ENCODE data around the gene ATP5ME. TPM values are rescaled to one million over a fixed set of nuclear protein-coding genes. Genes with fewer than 3 reads are reported as not detected.
"Not testable (repeated sequence)": the region's sequence is repeated elsewhere in the genome, so short reads cannot be mapped to it uniquely, and the experiment has no call there.

The ATP5ME gene
- polyA plus RNA-seq, 4 donors = 447 to 1,305 (median 893) TPM

- H3K36me3 ChIP-seq (ENCODE audit: control insufficient read depth in 3 of 3, insufficient read depth in 2 of 3, low read depth in 1 of 3, low read length in 3 of 3); H3K27ac ChIP-seq (ENCODE audit: low read depth in 1 of 3, low read length in 2 of 3); H3K27me3 ChIP-seq (ENCODE audit: control insufficient read depth in 3 of 3, insufficient read depth in 3 of 3, low read length in 3 of 3); FAIRE-seq; H3K4me1 ChIP-seq (ENCODE audit: control insufficient read depth in 3 of 3, insufficient read depth in 2 of 3, low read depth in 1 of 3, low read length in 2 of 3); H3K4me3 ChIP-seq (ENCODE audit: low read depth in 1 of 3, low read length in 3 of 3); DNase-seq: not testable (repeated sequence)
- WGBS, 3 donors = 89 to 93% (median 92%) methylated on average over 37 to 46 of the region's 46 CpGs
- peaks cover 0 to 13% of the 10 kb centered on the region in 2 donors for H3K9me3 ChIP-seq (ENCODE audit: control insufficient read depth in 2 of 2, insufficient read depth in 1 of 2, low read depth in 1 of 2, low read length in 1 of 2)
Observed at GRCh38 chr4:635066-635835, 38.8 kb downstream of the ATP5ME start.

GRCh38 chr4:634599-634985 is 39.5 kb downstream of the ATP5ME start:
- FAIRE-seq (no peak), DNase-seq (no peak)
- WGBS, 3 donors = 73 to 79% (median 74%) methylated on average over 17 to 23 of the region's 23 CpGs

GRCh38 chr4:633976-634598 is 40.0 kb downstream of the ATP5ME start:
- no peaks in the 10 kb centered on the region for H3K36me3 ChIP-seq (ENCODE audit: control insufficient read depth in 3 of 3, insufficient read depth in 2 of 3, low read depth in 1 of 3, low read length in 3 of 3)
- no peak overlapping the region for H3K4me3 ChIP-seq (ENCODE audit: low read depth in 1 of 3, low read length in 3 of 3)
- no peaks in the 10 kb centered on the region for H3K27me3 ChIP-seq (ENCODE audit: control insufficient read depth in 3 of 3, insufficient read depth in 3 of 3, low read length in 3 of 3)
- FAIRE-seq (no peak), DNase-seq (no peak)
- H3K4me1 ChIP-seq (ENCODE audit: control insufficient read depth in 3 of 3, insufficient read depth in 2 of 3, low read depth in 1 of 3, low read length in 2 of 3) = no peaks in the 10 kb centered on the region
- H3K27ac ChIP-seq (ENCODE audit: low read depth in 1 of 3, low read length in 2 of 3) = no peak overlapping the region
- 63 to 72% (median 68%) methylated on average over 12 to 15 of the region's 15 CpGs for WGBS, 3 donors
- H3K9me3 ChIP-seq (ENCODE audit: control insufficient read depth in 2 of 2, insufficient read depth in 1 of 2, low read depth in 1 of 2, low read length in 1 of 2) = peaks cover 0 to 13% of the 10 kb centered on the region in 2 donors

More at GRCh38 chr4:634599-634985, 39.5 kb downstream of the ATP5ME start:
- Histone ChIP-seq H3K36me3 (ENCODE audit: control insufficient read depth in 3 of 3, insufficient read depth in 2 of 3, low read depth in 1 of 3, low read length in 3 of 3) (no peaks in the 10 kb centered on the region), H3K4me3 (ENCODE audit: low read depth in 1 of 3, low read length in 3 of 3) (no peak overlapping the region), H3K27ac (ENCODE audit: low read depth in 1 of 3, low read length in 2 of 3) (no peak overlapping the region), H3K27me3 (ENCODE audit: control insufficient read depth in 3 of 3, insufficient read depth in 3 of 3, low read length in 3 of 3) (no peaks in the 10 kb centered on the region), H3K9me3 (ENCODE audit: control insufficient read depth in 2 of 2, insufficient read depth in 1 of 2, low read depth in 1 of 2, low read length in 1 of 2) (peaks cover 0 to 13% of the 10 kb centered on the region in 2 donors), H3K4me1 (ENCODE audit: control insufficient read depth in 3 of 3, insufficient read depth in 2 of 3, low read depth in 1 of 3, low read length in 2 of 3) (no peaks in the 10 kb centered on the region)

- Histone ChIP-seq H3K27ac (ENCODE audit: low read depth in 1 of 3, low read length in 2 of 3) (no peak overlapping the region), H3K36me3 (ENCODE audit: control insufficient read depth in 3 of 3, insufficient read depth in 2 of 3, low read depth in 1 of 3, low read length in 3 of 3) (no peaks in the 10 kb centered on the region), H3K9me3 (ENCODE audit: control insufficient read depth in 2 of 2, insufficient read depth in 1 of 2, low read depth in 1 of 2, low read length in 1 of 2) (peaks cover 0 to 13% of the 10 kb centered on the region in 2 donors), H3K4me1 (ENCODE audit: control insufficient read depth in 3 of 3, insufficient read depth in 2 of 3, low read depth in 1 of 3, low read length in 2 of 3) (no peaks in the 10 kb centered on the region), H3K27me3 (ENCODE audit: control insufficient read depth in 3 of 3, insufficient read depth in 3 of 3, low read length in 3 of 3) (no peaks in the 10 kb centered on the region), H3K4me3 (ENCODE audit: low read depth in 1 of 3, low read length in 3 of 3) (no peak overlapping the region)
- 52 to 63% (median 56%) methylated on average over 9 of the region's 9 CpGs for WGBS, 3 donors
- FAIRE-seq = no peak
- DNase-seq = no peak
Observed at GRCh38 chr4:633406-633805, 40.7 kb downstream of the ATP5ME start.

- Histone ChIP-seq H3K4me3 (ENCODE audit: low read depth in 1 of 3, low read length in 3 of 3) (no peak overlapping the region), H3K36me3 (ENCODE audit: control insufficient read depth in 3 of 3, insufficient read depth in 2 of 3, low read depth in 1 of 3, low read length in 3 of 3) (no peaks in the 10 kb centered on the region), H3K9me3 (ENCODE audit: control insufficient read depth in 2 of 2, insufficient read depth in 1 of 2, low read depth in 1 of 2, low read length in 1 of 2) (peaks cover 0 to 13% of the 10 kb centered on the region in 2 donors), H3K27ac (ENCODE audit: low read depth in 1 of 3, low read length in 2 of 3) (no peak overlapping the region), H3K27me3 (ENCODE audit: control insufficient read depth in 3 of 3, insufficient read depth in 3 of 3, low read length in 3 of 3) (no peaks in the 10 kb centered on the region), H3K4me1 (ENCODE audit: control insufficient read depth in 3 of 3, insufficient read depth in 2 of 3, low read depth in 1 of 3, low read length in 2 of 3) (no peaks in the 10 kb centered on the region)
- no peak for FAIRE-seq
- DNase-seq = no peak
- WGBS, 3 donors = 74 to 98% (median 85%) methylated on average over 4 to 6 of the region's 6 CpGs
Observed at GRCh38 chr4:632926-633325, 41.1 kb downstream of the ATP5ME start.

GRCh38 chr4:632196-632790 is 41.8 kb downstream of the ATP5ME start:
- FAIRE-seq (no peak), DNase-seq (no peak)
- WGBS, 3 donors = 86 to 91% (median 89%) methylated on average over 16 of the region's 16 CpGs
- no peak overlapping the region for H3K27ac ChIP-seq (ENCODE audit: low read depth in 1 of 3, low read length in 2 of 3)
- no peak overlapping the region for H3K4me3 ChIP-seq (ENCODE audit: low read depth in 1 of 3, low read length in 3 of 3)
- no peaks in the 10 kb centered on the region for H3K4me1 ChIP-seq (ENCODE audit: control insufficient read depth in 3 of 3, insufficient read depth in 2 of 3, low read depth in 1 of 3, low read length in 2 of 3)
- H3K9me3 ChIP-seq (ENCODE audit: control insufficient read depth in 2 of 2, insufficient read depth in 1 of 2, low read depth in 1 of 2, low read length in 1 of 2) = peaks cover 0 to 13% of the 10 kb centered on the region in 2 donors
- no peaks in the 10 kb centered on the region for H3K36me3 ChIP-seq (ENCODE audit: control insufficient read depth in 3 of 3, insufficient read depth in 2 of 3, low read depth in 1 of 3, low read length in 3 of 3)
- no peaks in the 10 kb centered on the region for H3K27me3 ChIP-seq (ENCODE audit: control insufficient read depth in 3 of 3, insufficient read depth in 3 of 3, low read length in 3 of 3)

GRCh38 chr4:630656-631055 is 43.4 kb downstream of the ATP5ME start:
- FAIRE-seq = no peak
- Histone ChIP-seq H3K27me3 (ENCODE audit: control insufficient read depth in 3 of 3, insufficient read depth in 3 of 3, low read length in 3 of 3) (no peaks in the 10 kb centered on the region), H3K9me3 (ENCODE audit: control insufficient read depth in 2 of 2, insufficient read depth in 1 of 2, low read depth in 1 of 2, low read length in 1 of 2) (peaks cover 0 to 13% of the 10 kb centered on the region in 2 donors), H3K4me3 (ENCODE audit: low read depth in 1 of 3, low read length in 3 of 3) (no peak overlapping the region), H3K4me1 (ENCODE audit: control insufficient read depth in 3 of 3, insufficient read depth in 2 of 3, low read depth in 1 of 3, low read length in 2 of 3) (no peaks in the 10 kb centered on the region), H3K36me3 (ENCODE audit: control insufficient read depth in 3 of 3, insufficient read depth in 2 of 3, low read depth in 1 of 3, low read length in 3 of 3) (no peaks in the 10 kb centered on the region), H3K27ac (ENCODE audit: low read depth in 1 of 3, low read length in 2 of 3) (no peak overlapping the region)
- no peak for DNase-seq
- WGBS, 3 donors = 59 to 70% (median 63%) methylated on average over 6 to 9 of the region's 9 CpGs

GRCh38 chr4:629915-630641 is 44.0 kb downstream of the ATP5ME start:
- Histone ChIP-seq H3K36me3 (ENCODE audit: control insufficient read depth in 3 of 3, insufficient read depth in 2 of 3, low read depth in 1 of 3, low read length in 3 of 3) (no peaks in the 10 kb centered on the region), H3K27me3 (ENCODE audit: control insufficient read depth in 3 of 3, insufficient read depth in 3 of 3, low read length in 3 of 3) (no peaks in the 10 kb centered on the region), H3K4me3 (ENCODE audit: low read depth in 1 of 3, low read length in 3 of 3) (no peak overlapping the region), H3K4me1 (ENCODE audit: control insufficient read depth in 3 of 3, insufficient read depth in 2 of 3, low read depth in 1 of 3, low read length in 2 of 3) (no peaks in the 10 kb centered on the region), H3K27ac (ENCODE audit: low read depth in 1 of 3, low read length in 2 of 3) (no peak overlapping the region), H3K9me3 (ENCODE audit: control insufficient read depth in 2 of 2, insufficient read depth in 1 of 2, low read depth in 1 of 2, low read length in 1 of 2) (peaks cover 0 to 13% of the 10 kb centered on the region in 2 donors)
- DNase-seq (no peak), FAIRE-seq (no peak)
- WGBS, 3 donors = 24 to 52% (median 45%) methylated on average over 20 of the region's 20 CpGs
